ENCODE data around the gene TOR1B.

TOR1B gene

GRCh38 chr9:129806061-129806460, 3.1 kb downstream of the TOR1B start:
- no peak for TF ChIP-seq CTCF (IDR thresholded peaks at IDR 0.05; ENCODE audit: insufficient read depth, low read depth, low read length, missing control alignments)
- H3K4me3 ChIP-seq (ENCODE audit: low read depth, low read length), result no peak overlapping the region
- no peak for DNase-seq (ENCODE audit: low read depth)

GRCh38 chr9:129809346-129809745, 6.4 kb downstream of the TOR1B start:
- no peak for DNase-seq (ENCODE audit: low read depth)
- no peak for TF ChIP-seq CTCF (IDR thresholded peaks at IDR 0.05; ENCODE audit: insufficient read depth, low read depth, low read length, missing control alignments)
- no peak overlapping the region for H3K4me3 ChIP-seq (ENCODE audit: low read depth, low read length)

- DNase-seq (ENCODE audit: low read depth), result no peak
- no peak overlapping the region for H3K4me3 ChIP-seq (ENCODE audit: low read depth, low read length)
- TF ChIP-seq CTCF (IDR thresholded peaks at IDR 0.05; ENCODE audit: insufficient read depth, low read depth, low read length, missing control alignments), result no peak
Observed at GRCh38 chr9:129810116-129810515, 7.1 kb downstream of the TOR1B start.

- no peak for DNase-seq (ENCODE audit: low read depth)
- no peak for TF ChIP-seq CTCF (IDR thresholded peaks at IDR 0.05; ENCODE audit: insufficient read depth, low read depth, low read length, missing control alignments)
- no peak overlapping the region for H3K4me3 ChIP-seq (ENCODE audit: low read depth, low read length)
Observed at GRCh38 chr9:129810788-129811187, 7.8 kb downstream of the TOR1B start.

GRCh38 chr9:129811967-129812363, 9.0 kb downstream of the TOR1B start:
- TF ChIP-seq CTCF (IDR thresholded peaks at IDR 0.05; ENCODE audit: insufficient read depth, low read depth, low read length, missing control alignments), result no peak
- DNase-seq (ENCODE audit: low read depth), result peak; percentile 33
- H3K4me3 ChIP-seq (ENCODE audit: low read depth, low read length), result no peak overlapping the region

GRCh38 chr9:129812385-129812784, 9.4 kb downstream of the TOR1B start:
- no peak for TF ChIP-seq CTCF (IDR thresholded peaks at IDR 0.05; ENCODE audit: insufficient read depth, low read depth, low read length, missing control alignments)
- DNase-seq (ENCODE audit: low read depth), result no peak
- H3K4me3 ChIP-seq (ENCODE audit: low read depth, low read length), result no peak overlapping the region

- no peak for DNase-seq (ENCODE audit: low read depth)
- H3K4me3 ChIP-seq (ENCODE audit: low read depth, low read length), result no peak overlapping the region
- TF ChIP-seq CTCF (IDR thresholded peaks at IDR 0.05; ENCODE audit: insufficient read depth, low read depth, low read length, missing control alignments), result no peak
Observed at GRCh38 chr9:129813661-129814060, 10.7 kb downstream of the TOR1B start.

Measured in GM12865 (cell line).